Lower leg skin (tissue), 4 donors: ENCODE measurements around the gene NCEH1. TPM values are rescaled to one million over a fixed set of nuclear protein-coding genes. Genes with fewer than 3 reads are reported as not detected.

Experiments used
- DNase-seq, 2 donors: peaks; one replicate each; pipeline ENCODE4 v3.0.0-alpha.2; 2019; ENCODE audit warnings: low spot score in 2 of 2
- H3K4me3 ChIP-seq: fragments of 200-600 bp; sonication (generic); 2 replicates; pipeline ENCODE4 v1.5.1; 2017; ENCODE audit warnings: mild to moderate bottlenecking, low read depth; ENCODE audit not compliant: poor library complexity, severe bottlenecking
- CTCF ChIP-seq, 3 donors: fragments of 450-650 bp; IDR thresholded peaks; one replicate each; pipeline ENCODE4 v1.5.1; 2016; ENCODE audit warnings: antibody characterized with exemption in 3 of 3, mild to moderate bottlenecking in 3 of 3, moderate library complexity in 2 of 3
- POLR2A ChIP-seq, 2 donors: fragments of 450-650 bp; IDR thresholded peaks; one replicate each; pipeline ENCODE4 v1.6.1; 2016 to 2017; ENCODE audit warnings: antibody characterized with exemption in 2 of 2, mild to moderate bottlenecking in 1 of 2, moderate library complexity in 1 of 2
- WGBS, 2 donors: methylation state at CpG; one replicate each; pipeline ENCODE4 v1.1.5; 2018; 5-methylcytosine and 5-hydroxymethylcytosine counted together
- intact Hi-C: fragments of 100-400 bp; cut with DNase I; formaldehyde crosslinking; loops from one replicate; pipeline ENCODE4 v1.15.0; 2023; ENCODE audit warnings: low total_unique reads
- total RNA-seq, 4 donors: library from RNA; depleted of rRNA; stranded (reverse); fragments of >200 nt; gene quantifications; one replicate each; pipeline ENCODE4 v1.1.0, GENCODE V29; 2016

The NCEH1 gene
- total RNA-seq, 4 donors from 2014 or later = 2.1 to 7.8 (median 6.3) TPM

- intact Hi-C loops = no loop called here
- no peak overlapping the region for H3K4me3 ChIP-seq
- TF ChIP-seq POLR2A (IDR thresholded peaks at IDR 0.05) (no peak), CTCF (IDR thresholded peaks at IDR 0.05) (no peak)
- no peak for DNase-seq
- WGBS, 2 donors = 71 to 76% methylated on average over 3 of the region's 3 CpGs
These were observed 51.4 kb downstream of the NCEH1 start for GRCh38 chr3:172659246-172660002.

- 75 to 76% methylated on average over 6 of the region's 6 CpGs for WGBS, 2 donors
- DNase-seq = no peak
- no peak for TF ChIP-seq CTCF (IDR thresholded peaks at IDR 0.05)
- TF ChIP-seq POLR2A (IDR thresholded peaks at IDR 0.05) = no peak
- H3K4me3 ChIP-seq = no peak overlapping the region
- intact Hi-C loops = no loop called here
These were observed 52.3 kb downstream of the NCEH1 start for GRCh38 chr3:172658344-172659245.

DNA sequence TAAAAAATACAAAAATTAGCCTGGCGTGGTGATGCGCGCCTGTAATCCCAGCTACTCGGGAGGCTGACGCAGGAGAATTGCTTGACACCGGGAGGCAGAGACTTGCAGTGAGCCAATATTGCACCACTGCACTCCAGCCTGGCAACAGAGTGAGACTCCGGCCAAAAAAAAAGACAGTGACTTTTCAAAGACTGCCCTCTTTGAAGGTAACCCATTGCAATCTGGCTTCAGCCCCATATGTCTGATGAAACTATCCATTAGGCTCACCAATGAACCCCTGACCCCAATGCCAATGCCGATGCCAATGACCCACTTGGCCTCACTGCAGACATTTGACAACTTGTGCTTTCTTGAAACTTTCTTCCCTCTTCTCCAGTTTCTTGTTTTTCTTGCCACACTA, 54.3 kb downstream of the NCEH1 start:
- TF ChIP-seq CTCF (IDR thresholded peaks at IDR 0.05) (no peak), POLR2A (IDR thresholded peaks at IDR 0.05) (no peak)
- no peak overlapping the region for H3K4me3 ChIP-seq
- WGBS, 2 donors = 90 to 91% methylated on average over 8 of the region's 8 CpGs
- DNase-seq = no peak
- intact Hi-C loops = no loop called here

DNA sequence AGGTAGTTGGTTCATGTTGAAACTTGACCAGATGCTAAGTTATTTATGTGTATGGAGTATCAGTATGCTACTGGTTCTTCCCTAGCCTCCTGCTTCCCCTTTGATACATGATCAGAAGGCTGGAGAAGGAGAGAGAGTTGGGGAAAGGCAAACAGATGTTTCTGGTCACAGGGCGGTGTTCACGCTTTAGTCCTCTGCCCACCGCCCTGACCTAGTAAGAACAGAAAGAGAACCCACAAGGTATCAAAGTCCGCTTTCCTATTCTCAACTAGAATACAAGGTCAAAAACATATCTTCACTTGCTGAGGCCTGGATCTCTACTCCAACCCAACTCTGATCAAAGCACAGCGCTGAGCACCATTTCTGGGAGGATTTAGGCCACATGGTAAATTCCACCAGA, 55.5 kb downstream of the NCEH1 start:
- WGBS, 2 donors = 96 to 97% methylated on average over 5 of the region's 5 CpGs

GRCh38 chr3:172654470-172654869, 56.4 kb downstream of the NCEH1 start:
- no peak for DNase-seq
- intact Hi-C loops = no loop called here
- H3K4me3 ChIP-seq = no peak overlapping the region
- 81 to 85% methylated on average over 5 of the region's 5 CpGs for WGBS, 2 donors
- TF ChIP-seq POLR2A (IDR thresholded peaks at IDR 0.05) (no peak), CTCF (IDR thresholded peaks at IDR 0.05) (no peak)

More for the DNA sequence above, 55.5 kb downstream of the NCEH1 start:
- intact Hi-C loops = no loop called here
- no peak overlapping the region for H3K4me3 ChIP-seq
- no peak for TF ChIP-seq POLR2A (IDR thresholded peaks at IDR 0.05)
- no peak for TF ChIP-seq CTCF (IDR thresholded peaks at IDR 0.05)
- no peak for DNase-seq
